D721Med (cell line): Measurements from ENCODE around the gene SNCG.

Source experiments
- DNase-seq: peaks from one replicate; pipeline ENCODE4 v3.0.0; 2011; ENCODE audit warnings: low spot score; ENCODE audit not compliant: insufficient read length
- FAIRE-seq: peaks from 2 replicates; lab custom pipeline; 2011; peaks lifted over from hg19 to GRCh38; lab: Jason Lieb, UNC
- TF ChIP-seq, protein P1 (sequence below): IDR thresholded peaks from 2 replicates; pipeline ENCODE4 v1.5.1; 2012; ENCODE audit warnings: mild to moderate bottlenecking, control low read depth; ENCODE audit not compliant: insufficient read depth; ENCODE audit errors: missing control alignments

SNCG gene

DNA sequence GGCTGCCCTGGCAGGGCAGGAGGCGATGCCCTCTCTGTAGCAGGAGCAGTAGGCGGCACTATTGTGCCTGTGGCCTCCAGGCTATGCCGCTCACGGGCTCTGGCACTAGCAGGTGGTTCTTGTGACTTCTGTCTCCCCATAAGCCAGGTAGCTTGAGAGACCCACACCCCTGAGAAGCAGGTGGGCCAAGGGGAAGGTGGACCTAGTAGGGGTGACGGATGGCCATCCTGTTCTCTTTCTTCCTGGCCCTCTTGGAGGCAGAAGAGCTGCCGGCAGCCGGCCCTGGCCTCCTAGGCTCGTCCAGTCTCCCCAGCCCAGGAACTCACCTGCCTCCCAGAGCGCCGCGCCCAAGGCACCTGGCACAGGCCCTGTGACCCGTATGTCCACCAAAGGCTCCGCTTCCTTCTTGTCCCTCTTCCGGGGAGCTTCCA is 16.4 kb upstream of the SNCG start:
- DNase-seq (no peak), FAIRE-seq (no peak)
- TF ChIP-seq, protein P1, sequence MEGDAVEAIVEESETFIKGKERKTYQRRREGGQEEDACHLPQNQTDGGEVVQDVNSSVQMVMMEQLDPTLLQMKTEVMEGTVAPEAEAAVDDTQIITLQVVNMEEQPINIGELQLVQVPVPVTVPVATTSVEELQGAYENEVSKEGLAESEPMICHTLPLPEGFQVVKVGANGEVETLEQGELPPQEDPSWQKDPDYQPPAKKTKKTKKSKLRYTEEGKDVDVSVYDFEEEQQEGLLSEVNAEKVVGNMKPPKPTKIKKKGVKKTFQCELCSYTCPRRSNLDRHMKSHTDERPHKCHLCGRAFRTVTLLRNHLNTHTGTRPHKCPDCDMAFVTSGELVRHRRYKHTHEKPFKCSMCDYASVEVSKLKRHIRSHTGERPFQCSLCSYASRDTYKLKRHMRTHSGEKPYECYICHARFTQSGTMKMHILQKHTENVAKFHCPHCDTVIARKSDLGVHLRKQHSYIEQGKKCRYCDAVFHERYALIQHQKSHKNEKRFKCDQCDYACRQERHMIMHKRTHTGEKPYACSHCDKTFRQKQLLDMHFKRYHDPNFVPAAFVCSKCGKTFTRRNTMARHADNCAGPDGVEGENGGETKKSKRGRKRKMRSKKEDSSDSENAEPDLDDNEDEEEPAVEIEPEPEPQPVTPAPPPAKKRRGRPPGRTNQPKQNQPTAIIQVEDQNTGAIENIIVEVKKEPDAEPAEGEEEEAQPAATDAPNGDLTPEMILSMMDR: no peak

DNA sequence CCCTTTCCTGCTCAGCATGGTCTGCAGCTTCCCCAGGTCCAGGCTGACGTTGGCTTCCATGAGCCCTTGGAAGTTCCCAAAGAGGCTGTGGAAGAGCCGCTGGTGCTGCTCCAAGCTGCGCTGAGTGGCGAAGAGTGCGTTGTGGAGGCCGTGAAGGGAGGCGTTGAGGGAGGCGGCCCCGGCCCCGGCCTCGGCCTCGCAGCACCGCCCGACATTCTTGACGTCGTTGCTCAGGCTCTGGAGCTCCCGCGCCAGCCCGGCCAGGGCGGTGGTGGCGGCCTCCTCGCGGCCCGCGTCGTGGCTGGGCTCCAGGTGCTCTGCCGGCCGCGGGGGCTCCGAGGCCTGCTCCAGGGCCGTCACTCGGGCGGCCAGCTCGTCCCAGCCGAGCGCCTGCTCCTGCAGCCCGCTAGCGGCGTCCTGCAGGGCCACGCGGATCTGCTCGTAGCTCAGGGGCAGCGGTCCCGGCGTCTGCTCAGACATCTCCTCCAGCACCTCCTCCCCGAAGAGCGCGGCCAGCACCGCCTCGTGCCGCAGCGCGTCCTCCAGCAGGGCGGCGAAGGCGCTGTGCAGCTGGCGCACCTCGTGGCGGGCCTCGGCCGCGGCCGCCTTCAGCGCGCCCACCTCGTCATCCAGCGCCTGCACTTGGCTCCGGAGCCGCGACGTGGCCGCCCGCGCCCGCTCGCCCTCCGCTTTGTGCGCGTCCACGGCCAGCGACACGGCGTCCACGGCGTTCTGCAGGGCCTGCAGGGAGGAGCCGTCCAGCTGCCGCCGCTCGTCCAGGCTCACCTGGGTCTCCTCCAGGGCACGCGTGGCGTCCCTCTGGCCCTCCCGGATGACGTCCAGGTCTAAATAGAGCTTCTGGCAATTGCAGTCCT is 15.7 kb upstream of the SNCG start:
- DNase-seq (no peak), FAIRE-seq (no peak)
- TF ChIP-seq, protein P1: no peak

DNA sequence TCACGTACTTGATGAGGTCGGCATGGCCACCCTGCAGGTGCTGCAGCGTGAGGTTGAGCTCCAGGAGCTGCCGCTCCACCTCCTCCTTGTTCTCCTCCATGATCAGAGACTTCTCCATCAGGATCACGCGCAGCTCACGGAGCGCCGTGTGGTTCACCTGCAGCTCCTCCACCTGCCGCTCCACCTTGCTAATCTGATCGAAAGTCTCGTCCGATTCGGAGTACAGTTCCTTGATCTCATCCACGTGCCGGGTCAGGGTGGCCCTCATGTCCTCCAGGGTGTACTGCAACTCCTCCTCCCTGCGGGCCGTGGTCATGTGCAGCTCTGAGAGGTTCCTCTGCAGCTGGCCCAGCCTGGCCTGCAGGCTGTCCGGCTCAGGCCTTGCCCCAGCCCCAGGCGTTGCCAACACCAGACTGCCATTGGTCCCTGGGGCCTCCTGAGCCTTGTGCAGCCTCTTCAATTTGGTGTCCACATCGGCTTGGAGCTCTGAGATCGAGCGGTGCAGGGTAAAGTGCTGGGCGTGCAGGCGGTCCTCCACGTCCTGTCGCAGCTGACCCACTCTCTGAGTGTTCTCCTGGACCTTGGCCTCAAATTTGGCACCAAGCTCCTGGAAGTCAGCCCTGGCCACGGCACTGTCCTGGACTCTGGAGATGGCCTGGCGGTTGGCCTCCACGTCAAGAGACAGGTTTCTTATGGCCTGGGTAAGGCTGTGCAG is 14.9 kb upstream of the SNCG start:
- DNase-seq (no peak), FAIRE-seq (no peak)
- TF ChIP-seq, protein P1: no peak

DNA sequence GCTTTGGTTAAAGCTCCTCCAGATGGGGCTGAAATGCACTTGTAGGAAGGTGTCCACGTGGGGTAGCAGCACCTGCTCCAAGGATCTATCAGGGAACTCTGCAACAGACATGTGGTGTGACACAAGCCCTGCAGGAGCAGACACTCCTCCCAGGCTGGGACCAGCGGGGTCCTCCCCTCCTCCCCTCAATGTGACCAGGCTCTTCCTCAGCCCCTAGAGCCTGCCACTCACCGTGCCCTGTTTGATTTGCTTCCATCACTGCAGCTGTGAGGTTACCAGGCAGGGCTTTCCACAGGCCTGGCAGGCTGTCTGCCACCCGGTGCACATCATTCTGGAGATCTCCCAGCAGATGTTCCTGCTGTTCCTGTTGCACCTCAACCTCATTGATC is 14.4 kb upstream of the SNCG start:
- DNase-seq (no peak), FAIRE-seq (no peak)
- TF ChIP-seq, protein P1: no peak

DNA sequence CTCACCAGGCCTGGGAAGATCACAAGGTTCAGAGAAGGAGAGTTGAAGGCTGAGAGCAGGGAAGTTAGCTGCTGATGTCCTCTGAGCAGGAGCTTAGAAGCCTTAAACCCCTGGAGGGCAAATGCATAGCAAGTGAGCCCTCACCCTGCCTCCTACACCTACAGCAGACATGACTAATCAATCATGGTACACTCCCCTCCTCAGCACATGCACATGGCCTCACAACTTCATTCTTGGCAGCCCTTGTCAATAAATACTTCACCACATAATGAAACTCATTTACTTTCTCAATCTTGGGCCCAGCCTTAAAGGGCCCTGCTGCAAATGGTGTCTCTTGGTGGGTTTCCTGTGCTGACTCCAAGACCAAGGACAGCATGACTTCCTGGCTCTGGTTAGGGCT is 13.9 kb upstream of the SNCG start:
- DNase-seq (no peak), FAIRE-seq (no peak)
- TF ChIP-seq, protein P1: no peak

DNA sequence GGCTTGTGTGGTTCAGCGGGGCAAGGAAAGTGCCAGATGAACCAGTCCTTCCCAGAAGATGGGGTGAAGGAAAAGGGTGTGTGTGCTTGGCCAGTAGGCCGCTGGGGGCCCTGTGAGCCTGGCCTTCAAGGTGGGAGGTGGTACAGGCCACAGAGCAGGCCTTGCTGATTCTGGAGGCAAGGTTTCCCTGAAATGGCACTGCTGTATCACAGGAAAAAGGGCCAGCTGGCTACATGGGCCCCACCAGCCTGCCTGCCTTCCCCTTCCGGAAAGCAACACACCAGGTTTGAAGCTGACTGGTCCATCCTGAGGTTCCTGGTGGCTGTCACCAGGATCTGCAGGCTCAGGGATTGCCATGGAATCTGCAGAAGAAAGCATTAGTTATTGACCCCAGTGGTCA is 13.5 kb upstream of the SNCG start:
- DNase-seq: no peak
- TF ChIP-seq, protein P1: no peak
- FAIRE-seq: no peak
